Stimulated activated memory B cell treated with anti-CD40 and anti-IgM and Interleukin-4, amounts not matched to agents 10 μg/mL and 1 μg/mL and 100 μg/mL, for 72 hours (primary cell): ENCODE results near the gene CMTM5.
A peak's percentile ranks its signal among the peaks of the same experiment; 100 is the strongest.
"Not testable (repeated sequence)": the region's sequence is repeated elsewhere in the genome, so short reads cannot be mapped to it uniquely, and the experiment has no call there.

Experiments used
- ATAC-seq: fragments of 150-1000 bp; cut with Tn5 transposase; 2 replicates; pipeline ENCODE4 v1.10.0; 2021
- H3K27ac Mint-ChIP-seq: one replicate; pipeline ENCODE4 v1.8.0; 2022; ENCODE audit warnings: mild to moderate bottlenecking, mixed read lengths
- H3K27me3 Mint-ChIP-seq: one replicate; pipeline ENCODE4 v1.8.0; 2022; ENCODE audit warnings: mixed read lengths
- H3K36me3 Mint-ChIP-seq: one replicate; pipeline ENCODE4 v1.8.0; 2022; ENCODE audit warnings: mixed read lengths
- H3K4me1 Mint-ChIP-seq: one replicate; pipeline ENCODE4 v1.8.0; 2022; ENCODE audit warnings: mixed read lengths
- H3K4me3 Mint-ChIP-seq: one replicate; pipeline ENCODE4 v1.8.0; 2022; ENCODE audit warnings: mild to moderate bottlenecking, moderate library complexity, mixed read lengths
- H3K9me3 Mint-ChIP-seq: one replicate; pipeline ENCODE4 v1.8.0; 2022; ENCODE audit warnings: mixed read lengths

The CMTM5 gene

DNA sequence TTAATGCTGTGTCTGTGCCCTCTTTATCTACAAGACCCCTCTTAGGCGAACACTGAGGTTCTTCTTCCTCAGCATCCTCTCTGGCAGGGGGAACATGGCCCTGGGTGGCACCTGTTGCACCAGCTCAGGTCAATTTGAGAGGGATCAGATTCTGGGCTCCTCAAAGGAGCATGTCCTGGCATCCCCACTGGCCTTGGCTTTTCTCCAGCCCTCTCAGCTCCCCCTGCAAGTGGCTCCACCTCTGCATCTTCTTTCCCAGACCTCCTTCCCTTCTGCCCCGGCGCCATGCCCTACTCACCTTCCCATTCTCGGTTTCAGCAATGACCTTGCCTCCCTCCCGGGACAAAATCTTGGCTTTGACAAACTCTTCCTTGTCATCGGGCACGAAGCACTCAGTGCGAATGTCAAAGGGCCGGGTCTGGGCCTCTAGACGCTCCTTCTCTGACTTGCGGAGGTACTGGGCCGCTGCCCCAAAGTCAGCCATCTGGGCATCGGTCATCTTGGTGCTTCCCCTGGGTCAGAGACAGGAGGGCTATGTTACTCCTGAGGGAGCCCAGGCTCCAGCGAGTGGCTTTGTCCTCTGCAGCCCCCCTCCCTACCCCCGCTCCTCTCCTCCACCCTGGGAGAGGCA, 30.0 kb downstream of the CMTM5 start:
- Mint-ChIP-seq H3K4me1 (peaks cover 19% of the 10 kb centered on the region), H3K27ac (no peak overlapping the region), H3K9me3 (no peaks in the 10 kb centered on the region), H3K36me3 (no peaks in the 10 kb centered on the region), H3K27me3 (peaks cover 94% of the 10 kb centered on the region), H3K4me3 (no peak overlapping the region)
- no peak for ATAC-seq

GRCh38 chr14:23407516-23408306, 30.9 kb downstream of the CMTM5 start, which contains the start of gene MYH6:
MYH6 (minus strand) TSS chr14:23408273; CDS start chr14:23407223, 1,050 bp downstream.
- peaks cover 18% of the 10 kb centered on the region for H3K4me1 Mint-ChIP-seq
- H3K27ac Mint-ChIP-seq: no peak within 1 kb of the TSS
- no peaks in the 10 kb centered on the region for H3K9me3 Mint-ChIP-seq
- no peaks in the 10 kb centered on the region for H3K36me3 Mint-ChIP-seq
- no peak for ATAC-seq
- no peak within 1 kb of the TSS for H3K4me3 Mint-ChIP-seq
- H3K27me3 Mint-ChIP-seq: peaks cover 94% of the 10 kb centered on the region

- no peak for ATAC-seq
- Mint-ChIP-seq H3K4me1 (peaks cover 14% of the 10 kb centered on the region), H3K27ac (no peak overlapping the region), H3K36me3 (no peaks in the 10 kb centered on the region), H3K4me3 (no peak overlapping the region), H3K9me3 (no peaks in the 10 kb centered on the region), H3K27me3 (peaks cover 94% of the 10 kb centered on the region)
Observed at GRCh38 chr14:23408307-23408630, 31.4 kb downstream of the CMTM5 start.

DNA sequence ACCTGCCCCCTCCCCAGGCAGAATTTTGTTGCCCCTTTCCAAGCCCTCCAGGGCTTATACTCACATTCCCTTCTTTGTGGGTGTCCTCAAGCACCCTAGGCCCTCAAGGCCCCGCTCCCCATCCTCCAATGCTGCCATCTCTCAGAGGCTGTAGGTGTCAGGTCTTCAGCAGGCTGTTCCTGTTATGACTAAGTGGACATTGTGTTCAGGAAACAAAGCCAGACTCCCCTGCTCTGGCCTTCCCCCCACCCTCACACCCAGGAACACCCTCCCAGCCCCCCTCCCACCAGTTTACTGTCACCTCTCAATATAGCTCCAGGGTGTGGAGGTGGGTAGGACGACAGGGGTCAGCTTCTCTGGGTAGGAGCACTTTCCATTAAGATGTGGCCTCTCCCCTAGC, 32.6 kb downstream of the CMTM5 start:
- peaks cover 98% of the 10 kb centered on the region for H3K27me3 Mint-ChIP-seq
- H3K4me1 Mint-ChIP-seq: peaks cover 14% of the 10 kb centered on the region
- H3K27ac Mint-ChIP-seq: no peak overlapping the region
- no peak overlapping the region for H3K4me3 Mint-ChIP-seq
- peak; percentile 2 for ATAC-seq
- no peaks in the 10 kb centered on the region for H3K9me3 Mint-ChIP-seq
- no peaks in the 10 kb centered on the region for H3K36me3 Mint-ChIP-seq

GRCh38 chr14:23409966-23410635, 33.3 kb downstream of the CMTM5 start:
- Mint-ChIP-seq H3K4me1 (peaks cover 14% of the 10 kb centered on the region), H3K9me3 (no peaks in the 10 kb centered on the region), H3K4me3 (no peak overlapping the region), H3K36me3 (no peaks in the 10 kb centered on the region), H3K27me3 (peaks cover 98% of the 10 kb centered on the region), H3K27ac (no peak overlapping the region)
- ATAC-seq: no peak

DNA sequence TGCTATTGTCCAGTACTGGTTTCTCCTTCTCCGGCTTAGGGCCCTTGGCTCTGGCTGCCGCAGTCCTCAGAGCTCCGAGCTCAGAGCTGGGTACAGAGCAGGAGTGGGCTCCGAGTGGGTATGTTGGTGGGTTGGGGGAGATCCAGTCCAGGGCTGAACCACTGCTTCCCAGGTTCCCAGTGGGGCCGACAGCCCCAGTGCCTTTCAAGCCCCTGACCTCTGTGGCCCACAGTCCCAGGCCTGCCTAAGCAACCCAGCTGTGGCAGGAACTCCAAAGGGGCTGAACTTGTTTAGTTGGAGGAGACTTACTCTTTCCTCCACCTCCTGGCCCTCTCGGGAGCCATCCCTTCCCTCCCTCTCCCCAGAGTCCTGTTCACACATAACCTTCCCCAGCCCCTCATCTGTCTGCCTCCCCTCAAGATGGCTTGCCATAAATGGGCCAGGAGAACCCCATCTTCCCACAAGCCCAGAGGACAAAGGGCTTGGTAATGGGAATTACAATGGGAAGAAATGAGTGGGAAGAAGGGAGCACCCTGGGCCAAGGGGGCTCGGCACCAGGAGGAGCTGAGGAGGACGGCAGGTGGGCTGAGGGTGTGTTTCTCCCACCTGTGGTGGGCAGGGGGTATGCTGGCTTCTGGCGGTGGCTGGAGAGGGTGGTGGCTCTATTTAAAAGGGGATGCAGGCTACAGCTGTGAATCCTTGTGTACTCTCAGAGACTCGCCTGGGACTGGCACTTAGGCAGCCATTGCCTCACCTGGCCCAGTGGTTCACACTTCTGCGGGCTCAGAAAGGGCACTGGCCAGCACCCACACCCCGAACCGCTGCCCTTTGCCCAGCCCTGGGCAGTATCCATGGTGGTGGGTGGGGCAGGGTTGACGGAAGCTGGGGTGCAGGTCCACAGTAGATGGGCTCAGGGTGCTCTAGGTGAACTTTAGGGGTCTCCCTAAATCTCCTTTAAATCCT, 35.0 kb downstream of the CMTM5 start:
- Mint-ChIP-seq H3K9me3 (no peaks in the 10 kb centered on the region), H3K4me1 (peaks cover 2% of the 10 kb centered on the region), H3K27ac (no peak overlapping the region), H3K27me3 (peaks cover 96% of the 10 kb centered on the region), H3K4me3 (no peak overlapping the region), H3K36me3 (no peaks in the 10 kb centered on the region)
- ATAC-seq: no peak

DNA sequence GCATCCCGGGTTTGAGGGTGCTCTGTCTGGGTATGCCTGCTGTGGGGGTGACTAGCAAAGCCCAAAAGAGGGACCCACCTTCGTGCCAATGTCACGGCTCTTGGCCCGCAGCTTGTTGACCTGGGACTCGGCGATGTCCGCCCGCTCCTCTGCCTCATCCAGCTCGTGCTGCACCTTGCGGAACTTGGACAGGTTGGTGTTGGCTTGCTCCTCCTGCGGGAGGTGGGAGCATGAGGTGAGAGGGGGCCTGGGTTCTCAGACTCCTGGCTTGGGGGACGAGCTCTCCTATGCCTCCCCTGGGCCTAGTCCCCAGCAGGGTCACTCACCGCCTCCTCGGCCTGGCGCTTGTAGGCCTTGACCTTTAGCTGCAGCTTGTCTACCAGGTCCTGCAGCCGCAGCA, 36.8 kb downstream of the CMTM5 start:
- no peaks in the 10 kb centered on the region for H3K9me3 Mint-ChIP-seq
- H3K4me3 Mint-ChIP-seq: no peak overlapping the region
- no peak for ATAC-seq
- H3K27me3 Mint-ChIP-seq: peaks cover 94% of the 10 kb centered on the region
- no peak overlapping the region for H3K27ac Mint-ChIP-seq
- H3K36me3 Mint-ChIP-seq: no peaks in the 10 kb centered on the region
- no peaks in the 10 kb centered on the region for H3K4me1 Mint-ChIP-seq

DNA sequence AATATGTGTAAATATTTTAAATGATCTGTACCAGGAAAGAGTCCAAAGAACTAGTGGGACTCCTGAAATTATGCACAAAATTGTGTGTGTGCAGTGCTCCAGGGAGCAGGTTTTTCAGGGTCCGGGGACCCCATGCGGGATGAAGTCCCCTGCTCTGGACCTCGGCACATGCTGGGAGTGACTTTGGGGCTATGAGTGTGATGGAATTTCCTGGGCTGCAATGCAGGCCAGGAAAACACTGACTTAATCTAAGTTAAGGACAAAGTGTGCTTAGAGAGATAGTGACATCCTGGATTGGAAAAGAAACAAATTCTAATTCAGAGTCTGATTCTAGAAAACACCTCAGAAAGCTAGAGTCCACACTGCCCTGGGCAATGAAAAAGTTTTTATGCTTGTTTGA, 37.4 kb downstream of the CMTM5 start:
- no peak overlapping the region for H3K27ac Mint-ChIP-seq
- no peaks in the 10 kb centered on the region for H3K36me3 Mint-ChIP-seq
- H3K27me3 Mint-ChIP-seq: peaks cover 94% of the 10 kb centered on the region
- no peaks in the 10 kb centered on the region for H3K4me1 Mint-ChIP-seq
- no peak overlapping the region for H3K4me3 Mint-ChIP-seq
- ATAC-seq: no peak
- no peaks in the 10 kb centered on the region for H3K9me3 Mint-ChIP-seq

GRCh38 chr14:23414906-23415820, 38.3 kb downstream of the CMTM5 start:
- Mint-ChIP-seq H3K27ac (no peak overlapping the region), H3K27me3 (peaks cover 94% of the 10 kb centered on the region), H3K36me3 (no peaks in the 10 kb centered on the region), H3K4me3 (no peak overlapping the region), H3K4me1 (no peaks in the 10 kb centered on the region), H3K9me3 (no peaks in the 10 kb centered on the region)
- ATAC-seq: no peak

DNA sequence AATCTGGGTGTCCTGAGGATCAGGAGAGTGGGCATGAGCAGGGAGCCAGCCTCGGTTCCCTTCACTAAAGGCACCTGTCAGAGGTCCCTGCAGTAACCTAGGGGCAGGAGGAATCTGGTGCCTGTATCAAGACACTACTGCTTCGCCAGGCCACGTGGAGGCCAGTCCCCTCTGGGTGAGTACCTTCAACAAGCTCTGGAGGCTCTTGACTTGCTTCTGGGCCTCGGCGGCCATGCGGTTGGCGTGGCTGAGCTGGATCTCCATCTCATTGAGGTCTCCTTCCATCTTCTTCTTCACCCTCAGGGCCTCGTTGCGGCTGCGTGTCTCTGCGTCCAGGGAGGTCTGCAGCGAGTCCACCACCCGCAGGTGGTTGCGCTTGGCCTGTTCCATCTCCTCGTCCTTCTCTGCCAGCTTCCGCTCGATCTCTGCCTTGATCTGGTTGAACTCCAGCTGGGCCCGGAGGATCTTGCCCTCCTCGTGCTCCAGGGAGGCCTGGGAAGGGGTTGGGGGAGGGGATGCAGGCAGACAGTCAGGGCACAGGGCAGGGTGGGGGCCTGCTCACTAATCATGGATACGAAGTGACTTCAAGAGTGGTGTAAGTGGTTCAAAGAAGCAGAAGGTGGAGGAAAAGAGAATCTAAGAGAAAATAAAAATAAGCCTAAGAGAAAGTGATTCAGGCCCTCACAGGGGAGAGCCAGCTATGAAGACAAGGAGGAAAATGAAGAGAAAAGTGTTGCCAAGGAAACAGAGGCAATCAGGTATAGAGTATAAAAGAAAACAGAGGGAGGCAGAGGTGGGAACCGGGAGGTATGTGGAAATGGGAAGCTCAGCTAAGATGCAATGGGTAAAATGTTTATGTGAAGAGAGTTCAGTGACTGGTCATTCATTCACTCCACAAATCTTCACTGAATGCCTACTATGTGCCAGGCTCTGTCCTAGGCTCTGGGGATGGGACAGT, 39.3 kb downstream of the CMTM5 start:
- no peak for ATAC-seq
- Mint-ChIP-seq H3K36me3 (no peaks in the 10 kb centered on the region), H3K4me3 (no peak overlapping the region), H3K27me3 (peaks cover 90% of the 10 kb centered on the region), H3K9me3 (no peaks in the 10 kb centered on the region), H3K27ac (no peak overlapping the region), H3K4me1 (no peaks in the 10 kb centered on the region)

GRCh38 chr14:23416801-23417200, 40.0 kb downstream of the CMTM5 start:
- Mint-ChIP-seq H3K9me3 (no peaks in the 10 kb centered on the region), H3K27ac (no peak overlapping the region), H3K4me1 (no peaks in the 10 kb centered on the region), H3K4me3 (no peak overlapping the region), H3K27me3 (peaks cover 83% of the 10 kb centered on the region), H3K36me3 (no peaks in the 10 kb centered on the region)
- ATAC-seq: no peak

- H3K36me3 Mint-ChIP-seq, H3K4me3 Mint-ChIP-seq, H3K27ac Mint-ChIP-seq, ATAC-seq, H3K4me1 Mint-ChIP-seq, H3K9me3 Mint-ChIP-seq: not testable (repeated sequence)
- H3K27me3 Mint-ChIP-seq: peaks cover 78% of the 10 kb centered on the region
Observed at GRCh38 chr14:23417269-23417668, 40.4 kb downstream of the CMTM5 start.

- Mint-ChIP-seq H3K4me1 (no peaks in the 10 kb centered on the region), H3K27me3 (peaks cover 71% of the 10 kb centered on the region), H3K36me3 (no peaks in the 10 kb centered on the region), H3K9me3 (no peaks in the 10 kb centered on the region), H3K4me3 (no peak overlapping the region), H3K27ac (no peak overlapping the region)
- no peak for ATAC-seq
Observed at GRCh38 chr14:23418021-23418420, 41.2 kb downstream of the CMTM5 start.
